Left ventricle myocardium inferior (tissue), 1 donor: ENCODE data around the gene FEV. TPM values are rescaled to one million over a fixed set of nuclear protein-coding genes. Genes with fewer than 3 reads are reported as not detected.

Experiments used
- DNase-seq: peaks from one replicate; pipeline ENCODE4 v3.0.0-alpha.2; 2020
- H3K27ac ChIP-seq: fragments of 200-600 bp; replicated peaks from 2 replicates; pipeline ENCODE4 v1.8.0; 2021
- H3K27me3 ChIP-seq: fragments of 200-600 bp; 2 replicates; pipeline ENCODE4 v1.8.0; 2021; ENCODE audit warnings: low read depth
- H3K36me3 ChIP-seq: fragments of 200-600 bp; 2 replicates; pipeline ENCODE4 v1.8.0; 2021
- H3K4me1 ChIP-seq: fragments of 200-600 bp; 2 replicates; pipeline ENCODE4 v1.8.0; 2021
- H3K4me3 ChIP-seq: fragments of 200-600 bp; 2 replicates; pipeline ENCODE4 v1.8.0; 2021; ENCODE audit warnings: mild to moderate bottlenecking, moderate library complexity
- H3K9me3 ChIP-seq: fragments of 200-600 bp; replicated peaks from 2 replicates; pipeline ENCODE4 v1.8.0; 2021
- CTCF ChIP-seq: fragments of 200-600 bp; IDR thresholded peaks from 2 replicates; pipeline ENCODE4 v1.8.0; 2021; ENCODE audit warnings: antibody characterized with exemption, mild to moderate bottlenecking, borderline replicate concordance
- intact Hi-C: fragments of 100-400 bp; cut with micrococcal nuclease; formaldehyde crosslinking; loops from one replicate; pipeline ENCODE4 v1.11.0; 2022
- total RNA-seq: library from RNA; stranded (reverse); fragmentation: NEBNext Ultra II Directional; extraction: Animal tissue kit (Norgen Biotek cat#: 25700); gene quantifications from one replicate; pipeline ENCODE4 v1.2.1, GENCODE V29; 2021
- donor health status: DM: no; HTN: yes; CAD: no; lungs with severe emphysema.

Gene FEV
- total RNA-seq, 1 donor from 2014 or later = not detected

- intact Hi-C loops = no loop called here
- H3K27me3 ChIP-seq = peaks cover 100% of the 10 kb centered on the region
- DNase-seq = no peak
These were observed 26.7 kb downstream of the FEV start for GRCh38 chr2:218958276-218958675.

GRCh38 chr2:218957671-218958070 lies 27.3 kb downstream of the FEV start:
- peaks cover 100% of the 10 kb centered on the region for H3K27me3 ChIP-seq
- no peak overlapping the region for H3K27ac ChIP-seq
- intact Hi-C loops = no loop called here
- peaks cover 18% of the 10 kb centered on the region for H3K4me1 ChIP-seq
- no peaks in the 10 kb centered on the region for H3K36me3 ChIP-seq
- TF ChIP-seq CTCF = no peak
- H3K4me3 ChIP-seq = no peak overlapping the region
- no peaks in the 10 kb centered on the region for H3K9me3 ChIP-seq
- DNase-seq = no peak

More at GRCh38 chr2:218958276-218958675, 26.7 kb downstream of the FEV start:
- Histone ChIP-seq H3K27ac (no peak overlapping the region), H3K4me1 (peaks cover 24% of the 10 kb centered on the region), H3K4me3 (no peak overlapping the region), H3K9me3 (no peaks in the 10 kb centered on the region), H3K36me3 (no peaks in the 10 kb centered on the region)
- no peak for TF ChIP-seq CTCF

GRCh38 chr2:218956039-218956438 lies 28.9 kb downstream of the FEV start:
- Histone ChIP-seq H3K4me3 (no peak overlapping the region), H3K27ac (no peak overlapping the region), H3K36me3 (no peaks in the 10 kb centered on the region), H3K9me3 (no peaks in the 10 kb centered on the region), H3K4me1 (peaks cover 17% of the 10 kb centered on the region), H3K27me3 (peaks cover 100% of the 10 kb centered on the region)
- no peak for TF ChIP-seq CTCF
- DNase-seq = no peak
- intact Hi-C loops = no loop called here

- no peak for TF ChIP-seq CTCF
- intact Hi-C loops = no loop called here
- H3K9me3 ChIP-seq = no peaks in the 10 kb centered on the region
- peaks cover 7% of the 10 kb centered on the region for H3K4me1 ChIP-seq
- no peak overlapping the region for H3K27ac ChIP-seq
- DNase-seq = no peak
- H3K27me3 ChIP-seq = peaks cover 100% of the 10 kb centered on the region
- no peak overlapping the region for H3K4me3 ChIP-seq
- H3K36me3 ChIP-seq = no peaks in the 10 kb centered on the region
These were observed 30.3 kb downstream of the FEV start for GRCh38 chr2:218954541-218955300.

GRCh38 chr2:218953366-218953954 lies 31.5 kb downstream of the FEV start:
- H3K27me3 ChIP-seq = peaks cover 99% of the 10 kb centered on the region
- DNase-seq = no peak
- H3K36me3 ChIP-seq = no peaks in the 10 kb centered on the region

More at GRCh38 chr2:218953366-218953954, 31.5 kb downstream of the FEV start:
- intact Hi-C loops = no loop called here
- no peak overlapping the region for H3K4me3 ChIP-seq
- H3K27ac ChIP-seq = no peak overlapping the region
- no peaks in the 10 kb centered on the region for H3K4me1 ChIP-seq
- no peaks in the 10 kb centered on the region for H3K9me3 ChIP-seq
- no peak for TF ChIP-seq CTCF
